ENCODE data around the gene SMCO2.

The SMCO2 gene

GRCh38 chr12:27517546-27517945 is 71.0 kb downstream of the SMCO2 start:
- no peak for TF ChIP-seq POLR2A (IDR thresholded peaks at IDR 0.05; ENCODE audit: low read length)
- no peak for DNase-seq

DNA sequence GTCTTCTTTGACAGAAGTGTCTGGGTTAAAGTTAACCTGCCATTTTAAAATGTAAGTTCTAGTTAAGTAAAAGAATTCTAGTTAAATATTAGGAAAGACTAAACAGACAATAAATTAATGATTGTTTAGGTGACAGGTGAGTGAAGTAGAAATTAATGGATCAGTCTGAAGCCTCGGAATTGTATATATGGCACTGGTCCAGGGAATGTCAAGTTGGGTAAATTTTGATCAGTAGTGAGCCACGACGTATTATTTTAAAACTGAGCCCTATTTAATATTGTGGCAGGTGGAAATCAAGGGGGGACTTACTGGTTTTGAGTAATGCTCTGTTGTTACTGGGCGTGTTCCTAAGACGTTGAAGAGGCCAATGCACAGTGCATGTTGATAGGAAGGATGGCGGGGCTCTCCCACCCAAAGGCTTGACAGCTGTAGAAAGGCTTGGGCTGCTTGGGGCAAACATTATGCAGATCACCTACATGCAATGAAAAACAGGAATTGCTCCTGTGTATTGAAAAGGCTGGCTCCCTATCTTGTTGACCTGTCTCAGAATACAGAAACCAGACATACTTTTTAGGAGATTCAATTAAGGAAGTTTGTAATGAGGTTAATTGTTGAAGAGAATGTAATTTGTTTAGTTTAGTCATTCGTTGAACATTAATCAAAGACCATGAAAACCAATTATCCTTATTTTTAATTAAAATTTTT is 71.6 kb downstream of the SMCO2 start:
- no peak for DNase-seq
- TF ChIP-seq GATA1 (IDR thresholded peaks at IDR 0.05; ENCODE audit: low read depth, low read length) (no peak), POLR2A (IDR thresholded peaks at IDR 0.05; ENCODE audit: low read length) (no peak)

DNA sequence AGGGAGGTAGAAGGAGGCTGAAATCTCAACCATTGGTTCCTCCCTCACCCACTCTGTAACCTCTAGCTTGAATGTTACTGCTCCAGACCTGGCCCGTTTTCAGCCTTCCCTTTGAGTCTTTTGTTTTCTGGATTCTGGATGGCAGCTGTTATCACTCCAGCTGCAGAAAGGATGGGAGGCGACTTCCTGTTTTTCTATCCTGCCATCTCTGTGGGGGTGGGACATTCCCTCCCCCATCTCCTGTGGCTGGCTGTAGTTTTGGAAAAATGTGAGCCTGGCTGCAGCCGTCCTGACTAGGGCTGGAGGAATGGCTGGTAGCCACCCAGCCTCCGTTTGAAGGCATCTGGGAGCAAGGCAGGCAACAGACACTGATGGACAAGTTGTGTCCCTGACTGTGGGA is 74.5 kb downstream of the SMCO2 start:
- TF ChIP-seq GATA1 (IDR thresholded peaks at IDR 0.05; ENCODE audit: low read depth, low read length) (no peak), POLR2A (IDR thresholded peaks at IDR 0.05; ENCODE audit: low read length) (no peak)
- no peak for DNase-seq

GRCh38 chr12:27521981-27522380 is 75.4 kb downstream of the SMCO2 start:
- no peak for DNase-seq
- TF ChIP-seq GATA1 (IDR thresholded peaks at IDR 0.05; ENCODE audit: low read depth, low read length) (no peak), POLR2A (IDR thresholded peaks at IDR 0.05; ENCODE audit: low read length) (no peak)

DNA sequence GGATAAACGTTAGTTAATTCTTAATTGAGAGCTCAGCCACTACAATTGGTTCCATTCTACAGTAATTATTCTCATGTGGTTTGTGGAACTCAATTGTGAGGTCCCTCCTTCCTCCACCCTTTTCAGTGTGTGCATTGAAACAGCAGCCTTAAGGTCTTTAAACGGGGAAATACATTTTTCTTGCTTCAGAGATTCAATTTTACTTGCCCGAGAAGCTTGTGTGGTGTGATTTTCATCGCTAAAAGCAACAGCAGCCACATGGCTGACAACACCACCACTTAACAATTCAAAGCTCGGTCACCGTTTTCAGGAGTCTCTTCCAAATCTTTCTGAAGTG is 76.7 kb downstream of the SMCO2 start:
- DNase-seq, result no peak
- TF ChIP-seq POLR2A (IDR thresholded peaks at IDR 0.05; ENCODE audit: low read length) (no peak), GATA1 (IDR thresholded peaks at IDR 0.05; ENCODE audit: low read depth, low read length) (no peak)

GRCh38 chr12:27523642-27524493 is 77.3 kb downstream of the SMCO2 start, which contains the start of gene PPFIBP1:
Gene PPFIBP1, plus strand, starts transcription at chr12:27524206. Its CDS starts 109,191 bp downstream, at chr12:27633397.
- TF ChIP-seq POLR2A (IDR thresholded peaks at IDR 0.05; ENCODE audit: low read length) (peak; percentile 54), GATA1 (IDR thresholded peaks at IDR 0.05; ENCODE audit: low read depth, low read length) (no peak)
- peak; percentile 91 to 94 for DNase-seq

GRCh38 chr12:27524494-27524835 is 77.9 kb downstream of the SMCO2 start:
- peak in 1 of 2 experiments; percentile 25 for DNase-seq
- TF ChIP-seq POLR2A (IDR thresholded peaks at IDR 0.05; ENCODE audit: low read length) (no peak), GATA1 (IDR thresholded peaks at IDR 0.05; ENCODE audit: low read depth, low read length) (no peak)

GRCh38 chr12:27524839-27525753 is 78.6 kb downstream of the SMCO2 start:
- DNase-seq, result peak in 1 of 2 experiments; percentile 14

DNA sequence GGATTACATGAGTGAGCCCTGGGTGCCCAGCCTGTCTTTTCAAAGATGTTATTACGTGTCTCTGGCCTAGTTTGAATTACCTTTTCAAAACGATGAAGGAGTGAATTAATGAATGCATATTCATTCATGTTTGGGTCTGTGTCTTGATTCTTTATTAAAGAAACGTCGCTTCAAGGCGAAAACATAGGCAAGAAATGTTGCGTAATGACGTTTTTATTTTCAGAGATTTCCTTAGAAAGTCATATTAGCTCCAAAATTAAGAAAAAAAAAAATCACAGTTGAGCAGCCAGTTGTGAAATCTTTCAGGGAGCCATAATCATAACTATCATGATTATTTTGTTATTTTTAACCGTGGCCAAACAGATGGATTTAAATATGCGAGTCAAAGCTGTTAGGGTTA is 81.0 kb downstream of the SMCO2 start:
- TF ChIP-seq GATA1 (IDR thresholded peaks at IDR 0.05; ENCODE audit: low read depth, low read length) (no peak), POLR2A (IDR thresholded peaks at IDR 0.05; ENCODE audit: low read length) (no peak)
- DNase-seq, result no peak

More at GRCh38 chr12:27524839-27525753, 78.6 kb downstream of the SMCO2 start:
- TF ChIP-seq GATA1 (IDR thresholded peaks at IDR 0.05; ENCODE audit: low read depth, low read length) (no peak), POLR2A (IDR thresholded peaks at IDR 0.05; ENCODE audit: low read length) (no peak)

- no peak for DNase-seq
- no peak for TF ChIP-seq POLR2A (IDR thresholded peaks at IDR 0.05; ENCODE audit: low read length)
Observed at GRCh38 chr12:27528788-27529187, 82.3 kb downstream of the SMCO2 start.

GRCh38 chr12:27530157-27530922 is 83.8 kb downstream of the SMCO2 start:
- TF ChIP-seq GATA1 (IDR thresholded peaks at IDR 0.05; ENCODE audit: low read depth, low read length) (no peak), POLR2A (IDR thresholded peaks at IDR 0.05; ENCODE audit: low read length) (no peak)
- peak in 1 of 2 experiments; percentile 2 for DNase-seq

DNA sequence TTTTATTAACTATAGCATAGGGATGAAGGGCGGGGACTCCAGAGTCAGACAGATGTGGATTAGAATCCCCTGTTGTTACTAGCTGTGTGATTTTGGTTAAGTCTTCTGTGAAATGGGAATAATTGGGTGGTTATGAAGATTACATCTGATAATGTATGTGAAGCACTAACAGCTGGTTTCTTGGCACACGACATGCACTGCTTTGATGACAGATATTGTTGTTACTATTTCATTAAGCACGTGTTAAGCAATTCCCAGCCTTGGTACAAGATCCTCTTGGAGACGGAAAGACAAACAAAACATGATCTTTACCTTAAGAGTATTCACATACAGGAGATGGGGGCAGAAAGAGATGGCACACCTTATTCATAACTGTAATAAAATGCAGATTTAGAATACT is 85.4 kb downstream of the SMCO2 start:
- DNase-seq, result no peak
- TF ChIP-seq POLR2A (IDR thresholded peaks at IDR 0.05; ENCODE audit: low read length), result no peak
- TF ChIP-seq GATA1 (IDR thresholded peaks at IDR 0.05; ENCODE audit: low read depth, low read length), result no peak

GRCh38 chr12:27534060-27534764 is 87.7 kb downstream of the SMCO2 start:
- TF ChIP-seq GATA1 (IDR thresholded peaks at IDR 0.05; ENCODE audit: low read depth, low read length), result no peak
- no peak for TF ChIP-seq POLR2A (IDR thresholded peaks at IDR 0.05; ENCODE audit: low read length)
- DNase-seq, result no peak
